Neutrophil (primary cell): ENCODE measurements around the gene PTPN3.

Experiments
- H3K27ac ChIP-seq: fragments of 200-600 bp; sonication (generic); 2 replicates; pipeline ENCODE4 v1.5.1; 2016; ENCODE audit warnings: mild to moderate bottlenecking, moderate library complexity
- H3K27me3 ChIP-seq: fragments of 200-600 bp; sonication (generic); 2 replicates; pipeline ENCODE4 v1.6.0; 2016; ENCODE audit warnings: mild to moderate bottlenecking
- H3K36me3 ChIP-seq: fragments of 200-600 bp; sonication (generic); 2 replicates; pipeline ENCODE4 v1.5.1; 2017
- H3K4me1 ChIP-seq, 2 experiments: fragments of 200-600 bp in 1 of 2; sonication (generic) in 1 of 2; 1 replicate in 1 of 2; 2 replicates in 1 of 2; pipeline versions ENCODE4 v1.5.1 to v1.6.1; 2013 to 2016; ENCODE audit warnings: low read depth in 1 of 2, low read length in 1 of 2, mild to moderate bottlenecking in 1 of 2, moderate library complexity in 1 of 2; ENCODE audit not compliant: control insufficient read depth in 1 of 2, insufficient read depth in 1 of 2
- H3K4me3 ChIP-seq, 2 experiments: fragments of 200-600 bp in 1 of 2; sonication (generic) in 1 of 2; 1 replicate in 1 of 2; 2 replicates in 1 of 2; pipeline ENCODE4 v1.5.1; 2013 to 2016; ENCODE audit warnings: low read depth in 1 of 2, low read length in 1 of 2, mild to moderate bottlenecking in 1 of 2, moderate library complexity in 1 of 2
- H3K9me3 ChIP-seq: fragments of 200-600 bp; sonication (generic); 2 replicates; pipeline ENCODE4 v1.5.1; 2016
- TF ChIP-seq, protein P1 (sequence below): fragments of 200-600 bp; sonication (generic); IDR thresholded peaks from 2 replicates; pipeline ENCODE4 v1.5.1; 2016; ENCODE audit warnings: antibody characterized with exemption

PTPN3 gene

DNA sequence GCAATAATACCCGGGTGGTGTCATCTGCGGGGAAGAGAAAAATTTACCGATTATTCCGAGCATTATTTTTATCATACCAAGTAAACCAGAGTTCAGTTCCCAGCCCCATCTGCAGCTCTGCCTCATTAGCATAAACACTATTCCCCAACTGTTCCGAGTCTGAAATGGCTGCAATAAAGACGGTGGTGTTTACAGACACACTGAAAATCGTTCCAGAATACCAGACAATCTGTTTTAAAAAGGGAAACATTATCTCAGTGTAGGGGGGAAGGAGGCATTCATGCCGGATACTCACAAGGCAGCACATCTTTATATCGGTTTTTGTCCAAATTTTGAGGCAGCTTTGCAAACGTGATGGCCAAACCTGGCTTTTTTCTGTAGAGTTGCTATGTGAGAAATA is 106.9 kb downstream of the PTPN3 start:
- no peaks in the 10 kb centered on the region for H3K4me1 ChIP-seq
- no peaks in the 10 kb centered on the region for H3K36me3 ChIP-seq
- H3K27ac ChIP-seq, result no peak overlapping the region
- no peaks in the 10 kb centered on the region for H3K9me3 ChIP-seq
- TF ChIP-seq, protein P1, sequence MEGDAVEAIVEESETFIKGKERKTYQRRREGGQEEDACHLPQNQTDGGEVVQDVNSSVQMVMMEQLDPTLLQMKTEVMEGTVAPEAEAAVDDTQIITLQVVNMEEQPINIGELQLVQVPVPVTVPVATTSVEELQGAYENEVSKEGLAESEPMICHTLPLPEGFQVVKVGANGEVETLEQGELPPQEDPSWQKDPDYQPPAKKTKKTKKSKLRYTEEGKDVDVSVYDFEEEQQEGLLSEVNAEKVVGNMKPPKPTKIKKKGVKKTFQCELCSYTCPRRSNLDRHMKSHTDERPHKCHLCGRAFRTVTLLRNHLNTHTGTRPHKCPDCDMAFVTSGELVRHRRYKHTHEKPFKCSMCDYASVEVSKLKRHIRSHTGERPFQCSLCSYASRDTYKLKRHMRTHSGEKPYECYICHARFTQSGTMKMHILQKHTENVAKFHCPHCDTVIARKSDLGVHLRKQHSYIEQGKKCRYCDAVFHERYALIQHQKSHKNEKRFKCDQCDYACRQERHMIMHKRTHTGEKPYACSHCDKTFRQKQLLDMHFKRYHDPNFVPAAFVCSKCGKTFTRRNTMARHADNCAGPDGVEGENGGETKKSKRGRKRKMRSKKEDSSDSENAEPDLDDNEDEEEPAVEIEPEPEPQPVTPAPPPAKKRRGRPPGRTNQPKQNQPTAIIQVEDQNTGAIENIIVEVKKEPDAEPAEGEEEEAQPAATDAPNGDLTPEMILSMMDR, result no peak
- peaks cover 48% of the 10 kb centered on the region for H3K27me3 ChIP-seq
- H3K4me3 ChIP-seq, result no peak overlapping the region

DNA sequence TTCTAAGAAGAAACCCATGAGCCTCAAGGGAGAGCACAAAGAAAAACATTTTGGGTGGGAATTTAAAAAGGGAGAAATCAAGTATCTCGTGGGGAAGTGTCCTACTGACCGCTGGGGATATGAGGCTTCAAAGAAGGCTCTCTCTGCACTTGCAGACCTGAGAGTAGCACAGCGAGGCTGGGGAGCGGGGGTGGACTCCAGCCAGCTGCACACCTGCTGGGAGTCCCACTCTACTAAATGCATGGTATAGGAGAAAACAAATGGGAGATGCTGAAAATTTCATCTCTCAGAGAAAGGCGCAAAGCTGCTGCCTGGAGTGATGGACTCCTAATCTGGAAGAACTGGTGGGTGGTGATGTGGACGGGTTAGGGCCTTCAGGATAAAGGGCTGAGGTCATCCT is 110.3 kb downstream of the PTPN3 start:
- H3K9me3 ChIP-seq, result no peaks in the 10 kb centered on the region
- H3K36me3 ChIP-seq, result no peaks in the 10 kb centered on the region
- no peak overlapping the region for H3K27ac ChIP-seq
- no peak overlapping the region for H3K4me3 ChIP-seq
- TF ChIP-seq, protein P1, result no peak
- H3K4me1 ChIP-seq, result no peaks in the 10 kb centered on the region
- peaks cover 20% of the 10 kb centered on the region for H3K27me3 ChIP-seq

DNA sequence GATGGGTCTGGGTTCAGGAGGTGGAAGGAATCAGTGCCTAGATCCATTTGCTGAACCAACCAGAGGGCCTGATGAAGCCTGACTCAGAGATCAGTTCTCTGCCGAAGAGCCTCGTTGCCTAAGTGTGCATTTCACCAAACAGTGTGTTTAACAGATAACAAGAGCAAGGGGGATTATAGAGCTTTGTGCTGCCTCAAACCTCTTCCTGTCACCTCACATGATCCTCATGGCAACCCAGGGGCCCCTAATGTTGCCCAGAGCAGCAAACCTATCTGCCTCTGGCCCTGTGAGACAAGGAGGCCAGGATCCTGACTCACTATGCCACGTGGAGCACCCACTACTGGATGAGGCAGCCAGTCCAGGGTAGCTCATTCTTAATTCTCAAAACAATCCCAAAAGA is 110.9 kb downstream of the PTPN3 start:
- TF ChIP-seq, protein P1, result no peak
- Histone ChIP-seq H3K36me3 (no peaks in the 10 kb centered on the region), H3K27ac (no peak overlapping the region), H3K27me3 (peaks cover 13% of the 10 kb centered on the region), H3K9me3 (no peaks in the 10 kb centered on the region), H3K4me3 (no peak overlapping the region), H3K4me1 (no peaks in the 10 kb centered on the region)

DNA sequence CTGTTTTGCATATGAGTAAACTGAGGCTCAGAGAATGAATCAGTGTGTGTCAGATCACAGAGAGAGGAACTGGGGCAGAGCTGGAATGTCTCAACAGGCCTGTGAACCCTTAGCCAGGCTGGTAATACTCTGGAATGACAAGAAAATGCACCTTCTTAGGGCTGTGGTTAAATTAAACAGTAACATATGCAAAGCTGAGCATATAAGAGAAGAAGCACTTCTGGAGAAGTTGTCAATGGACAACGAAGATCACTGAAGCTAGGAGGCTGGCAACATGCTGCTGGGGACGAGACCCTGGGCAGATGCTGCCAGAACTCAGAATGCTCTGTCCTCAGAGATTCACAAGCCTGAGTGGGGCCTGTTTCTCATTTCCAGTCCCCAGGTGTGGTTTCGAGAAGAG is 112.6 kb downstream of the PTPN3 start:
- Histone ChIP-seq H3K27ac (no peak overlapping the region), H3K36me3 (no peaks in the 10 kb centered on the region), H3K9me3 (no peaks in the 10 kb centered on the region), H3K27me3 (peaks cover 6% of the 10 kb centered on the region), H3K4me3 (no peak overlapping the region), H3K4me1 (no peaks in the 10 kb centered on the region)
- TF ChIP-seq, protein P1, result no peak

DNA sequence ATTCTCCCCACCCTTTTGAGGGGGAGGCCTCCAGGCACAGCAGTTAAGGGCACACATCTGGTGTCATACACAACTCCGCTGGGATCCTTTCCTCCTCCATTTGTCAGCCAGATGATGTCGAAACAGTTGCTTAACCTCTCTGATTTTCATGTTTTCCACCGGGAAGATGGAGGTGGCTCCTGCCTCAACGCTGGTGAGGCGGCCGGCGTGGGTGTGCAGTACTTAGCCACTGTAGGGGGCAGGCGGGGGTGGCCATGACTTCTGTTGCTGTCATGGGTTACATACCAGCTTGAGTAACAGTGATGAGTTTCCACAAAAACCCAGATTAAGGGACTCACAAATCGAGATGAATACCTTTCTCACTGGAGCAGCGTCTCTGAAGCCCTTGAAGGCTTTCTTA is 114.2 kb downstream of the PTPN3 start:
- H3K36me3 ChIP-seq, result no peaks in the 10 kb centered on the region
- no peak overlapping the region for H3K4me3 ChIP-seq
- H3K27ac ChIP-seq, result no peak overlapping the region
- H3K4me1 ChIP-seq, result no peaks in the 10 kb centered on the region
- TF ChIP-seq, protein P1, result no peak
- H3K27me3 ChIP-seq, result peaks cover 10% of the 10 kb centered on the region
- H3K9me3 ChIP-seq, result no peaks in the 10 kb centered on the region

DNA sequence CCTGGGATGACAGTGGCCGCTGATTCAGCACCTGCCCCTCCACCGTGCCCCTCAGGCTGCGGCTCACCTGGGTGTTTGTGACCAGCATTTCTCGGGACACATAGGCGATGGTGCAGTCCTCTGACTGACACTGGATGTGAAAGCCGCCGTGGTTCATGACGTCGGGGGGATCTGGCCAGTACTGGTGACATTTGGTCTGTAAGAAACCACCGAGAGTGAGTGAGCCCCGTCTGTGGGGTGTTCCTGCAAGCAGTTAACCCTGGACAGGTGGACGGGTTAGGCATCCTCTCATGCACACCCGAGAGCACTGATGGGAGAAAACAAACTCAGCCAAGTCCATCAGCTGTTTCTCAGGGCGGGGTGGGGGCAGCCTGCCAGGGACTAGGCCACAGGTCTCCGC is 114.8 kb downstream of the PTPN3 start:
- Histone ChIP-seq H3K27me3 (peaks cover 10% of the 10 kb centered on the region), H3K27ac (no peak overlapping the region), H3K4me3 (no peak overlapping the region), H3K9me3 (no peaks in the 10 kb centered on the region), H3K36me3 (no peaks in the 10 kb centered on the region), H3K4me1 (no peaks in the 10 kb centered on the region)
- TF ChIP-seq, protein P1, result no peak
